SK-N-SH treated with all-trans-retinoic acid at 6 μM for 48 hours (cell line): Measurements from ENCODE around the gene IMMT.

ENCODE experiments used
- BACH2 ChIP-seq: fragments of 250-450 bp; sonication (Bioruptor Pico); IDR thresholded peaks from 2 replicates; pipeline ENCODE4 v1.9.0; 2021; ENCODE audit warnings: mild to moderate bottlenecking, borderline replicate concordance
- CREB5 ChIP-seq: fragments of 250-450 bp; sonication (Bioruptor Pico); IDR thresholded peaks from 2 replicates; pipeline ENCODE4 v1.5.1; 2020; ENCODE audit warnings: low read depth, mild to moderate bottlenecking, moderate library complexity
- CSDC2 ChIP-seq: fragments of 250-450 bp; sonication (Bioruptor Pico); IDR thresholded peaks from 2 replicates; pipeline ENCODE4 v1.5.0; 2020; ENCODE audit warnings: mild to moderate bottlenecking, moderate library complexity
- CSRNP3 ChIP-seq: fragments of 250-450 bp; sonication (Bioruptor Pico); IDR thresholded peaks from 2 replicates; pipeline ENCODE4 v1.5.1; 2021; ENCODE audit warnings: mild to moderate bottlenecking, moderate library complexity
- GLIS3 ChIP-seq: fragments of 250-450 bp; sonication (Bioruptor Pico); IDR thresholded peaks from 2 replicates; pipeline ENCODE4 v1.5.0; 2020; ENCODE audit warnings: mild to moderate bottlenecking, moderate library complexity
- TCF4 ChIP-seq: fragments of 250-450 bp; sonication (Bioruptor Pico); IDR thresholded peaks from 2 replicates; pipeline ENCODE4 v1.8.0; 2021; ENCODE audit warnings: mild to moderate bottlenecking, moderate library complexity, borderline replicate concordance
- ZFP30 ChIP-seq: fragments of 450-650 bp; formaldehyde crosslinking; IDR thresholded peaks from 2 replicates; pipeline ENCODE4 v1.5.0; 2022; ENCODE audit warnings: mild to moderate bottlenecking, moderate library complexity
- ZNF8 ChIP-seq: fragments of 450-650 bp; formaldehyde crosslinking; IDR thresholded peaks from 2 replicates; pipeline ENCODE4 v1.5.0; 2020; ENCODE audit warnings: mild to moderate bottlenecking, moderate library complexity

- no peak for TF ChIP-seq CREB5 (CRISPR knock-in tag)
- TF ChIP-seq TCF4: no peak
- TF ChIP-seq ZNF8: no peak
- TF ChIP-seq CSDC2: no peak
- TF ChIP-seq CSRNP3 (CRISPR knock-in tag): no peak
- TF ChIP-seq ZFP30 (CRISPR knock-in tag): no peak
- no peak for TF ChIP-seq GLIS3 (CRISPR knock-in tag)
- TF ChIP-seq BACH2 (CRISPR knock-in tag): no peak
Measured at GRCh38 chr2:86105252-86105968, 89.9 kb downstream of the IMMT start, which contains the start of gene POLR1A.
